NCI-H187 treated with DMSO at 0.1 percent for 48 hours (cell line): ENCODE results near the gene TRIM68.
A peak's percentile ranks its signal among the peaks of the same experiment; 100 is the strongest.

ENCODE experiments used
- DNase-seq: peaks from one replicate; lab custom pipeline; 2025; lab: John Stamatoyannopoulos, UW

TRIM68 gene, protein sequence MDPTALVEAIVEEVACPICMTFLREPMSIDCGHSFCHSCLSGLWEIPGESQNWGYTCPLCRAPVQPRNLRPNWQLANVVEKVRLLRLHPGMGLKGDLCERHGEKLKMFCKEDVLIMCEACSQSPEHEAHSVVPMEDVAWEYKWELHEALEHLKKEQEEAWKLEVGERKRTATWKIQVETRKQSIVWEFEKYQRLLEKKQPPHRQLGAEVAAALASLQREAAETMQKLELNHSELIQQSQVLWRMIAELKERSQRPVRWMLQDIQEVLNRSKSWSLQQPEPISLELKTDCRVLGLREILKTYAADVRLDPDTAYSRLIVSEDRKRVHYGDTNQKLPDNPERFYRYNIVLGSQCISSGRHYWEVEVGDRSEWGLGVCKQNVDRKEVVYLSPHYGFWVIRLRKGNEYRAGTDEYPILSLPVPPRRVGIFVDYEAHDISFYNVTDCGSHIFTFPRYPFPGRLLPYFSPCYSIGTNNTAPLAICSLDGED

GRCh38 chr11:4607781-4608666, at the start of gene TRIM68:
TSS of gene TRIM68 (minus strand) at chr11:4608231. CDS start at chr11:4605504, 2,727 bp downstream.
- no peak for DNase-seq

DNA sequence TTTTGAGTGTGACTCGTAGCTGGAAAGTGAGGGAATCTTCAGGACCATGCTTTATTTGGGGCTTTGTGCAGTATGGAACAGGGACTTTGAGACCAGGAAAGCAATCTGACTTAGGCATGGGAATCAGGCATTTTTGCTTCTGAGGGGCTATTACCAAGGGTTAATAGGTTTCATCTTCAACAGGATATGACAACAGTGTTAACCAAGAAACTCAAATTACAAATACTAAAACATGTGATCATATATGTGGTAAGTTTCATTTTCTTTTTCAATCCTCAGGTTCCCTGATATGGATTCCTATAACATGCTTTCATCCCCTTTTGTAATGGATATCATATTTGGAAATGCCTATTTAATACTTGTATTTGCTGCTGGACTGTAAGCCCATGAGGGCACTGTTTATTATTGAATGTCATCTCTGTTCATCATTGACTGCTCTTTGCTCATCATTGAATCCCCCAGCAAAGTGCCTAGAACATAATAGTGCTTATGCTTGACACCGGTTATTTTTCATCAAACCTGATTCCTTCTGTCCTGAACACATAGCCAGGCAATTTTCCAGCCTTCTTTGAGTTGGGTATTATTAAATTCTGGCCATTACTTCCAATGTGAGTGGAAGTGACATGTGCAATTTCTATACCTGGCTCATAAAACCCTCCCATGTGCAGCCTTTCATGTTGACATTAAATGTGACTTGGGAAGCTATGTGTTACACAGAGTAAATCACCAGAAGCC, 46.8 kb upstream of the TRIM68 start:
- no peak for DNase-seq

DNA sequence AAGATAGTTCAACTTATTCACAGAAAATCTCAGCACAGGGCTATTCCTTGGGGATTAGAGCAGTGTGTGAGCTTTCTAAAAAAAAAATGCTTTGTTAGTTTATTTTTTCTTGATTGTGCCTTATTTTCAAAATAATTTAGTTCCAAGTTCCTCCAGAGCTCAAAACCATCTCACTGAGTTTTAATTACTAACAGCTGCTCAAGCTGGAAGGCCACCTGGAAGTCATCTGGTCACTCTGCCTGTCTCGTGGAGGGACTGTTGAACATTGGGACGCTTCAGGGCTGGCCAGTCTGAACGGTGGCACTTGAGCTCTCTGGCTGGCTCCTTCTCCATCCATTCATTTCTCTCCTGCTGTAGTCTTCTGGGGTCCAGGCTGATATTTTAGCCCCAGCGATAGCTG, 39.7 kb upstream of the TRIM68 start:
- DNase-seq, result no peak

DNA sequence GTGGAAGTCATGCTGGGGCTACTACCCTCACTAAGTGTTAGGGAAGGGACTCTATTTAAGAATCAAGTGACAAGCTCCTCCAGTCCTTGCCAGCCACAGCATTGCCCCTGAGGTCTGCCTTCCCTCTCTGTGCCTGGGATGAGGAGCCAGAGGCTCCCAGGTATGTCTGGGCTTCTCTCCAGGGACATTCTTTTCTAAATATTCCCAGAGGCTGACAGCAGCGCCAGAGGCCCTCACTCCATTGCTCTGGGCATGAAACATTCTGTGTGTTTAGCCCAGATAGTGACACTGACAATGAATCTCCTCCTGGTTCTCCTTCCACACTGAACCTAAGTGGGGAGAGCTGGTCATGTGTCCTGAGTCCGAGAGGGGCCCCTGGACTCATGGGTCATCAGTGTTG, 37.9 kb upstream of the TRIM68 start:
- no peak for DNase-seq

DNA sequence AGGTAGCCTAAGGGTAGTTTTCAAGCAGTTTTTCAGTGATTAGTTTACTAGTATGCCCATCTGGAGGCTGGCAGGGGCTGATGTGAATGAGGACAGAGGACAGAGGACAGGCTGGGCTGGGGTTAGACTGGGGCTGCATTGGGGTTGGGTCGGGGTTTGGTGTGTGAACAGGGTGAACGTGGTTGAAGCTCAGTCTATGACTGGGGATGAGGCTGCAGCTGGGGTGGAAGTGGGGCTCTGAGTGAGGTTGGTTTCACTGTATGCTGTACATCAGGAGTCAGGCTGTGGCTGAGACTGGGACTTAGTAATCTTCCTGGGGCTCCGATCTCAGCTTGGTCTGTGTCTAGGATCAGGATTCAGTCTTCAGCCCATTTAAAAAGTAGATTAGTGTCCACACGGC, 36.2 kb upstream of the TRIM68 start:
- no peak for DNase-seq

DNA sequence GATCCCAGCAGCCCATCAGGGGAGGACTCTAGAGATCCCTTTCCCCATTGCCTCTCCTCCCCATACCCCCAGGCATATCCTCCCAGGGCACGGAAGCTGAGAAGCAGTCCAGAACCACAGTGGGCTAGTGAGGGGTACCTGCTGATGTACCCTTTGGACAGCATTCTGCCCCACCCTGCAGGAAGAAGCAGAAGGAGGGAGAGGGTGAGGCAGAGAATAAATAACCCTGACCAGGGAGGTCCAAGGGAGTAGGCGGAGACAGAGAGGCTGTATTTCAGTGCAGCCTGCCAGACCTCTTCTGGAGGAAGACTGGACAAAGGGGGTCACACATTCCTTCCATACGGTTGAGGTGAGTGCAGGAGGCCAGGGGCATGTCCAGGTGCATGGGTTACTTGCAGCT, 35.7 kb upstream of the TRIM68 start, which contains the start of gene OR51E1:
OR51E1 (plus strand) TSS at position 301 of the 400 bp plus-strand sequence. CDS start 8,545 bp downstream, outside the sequence.
- no peak for DNase-seq

DNA sequence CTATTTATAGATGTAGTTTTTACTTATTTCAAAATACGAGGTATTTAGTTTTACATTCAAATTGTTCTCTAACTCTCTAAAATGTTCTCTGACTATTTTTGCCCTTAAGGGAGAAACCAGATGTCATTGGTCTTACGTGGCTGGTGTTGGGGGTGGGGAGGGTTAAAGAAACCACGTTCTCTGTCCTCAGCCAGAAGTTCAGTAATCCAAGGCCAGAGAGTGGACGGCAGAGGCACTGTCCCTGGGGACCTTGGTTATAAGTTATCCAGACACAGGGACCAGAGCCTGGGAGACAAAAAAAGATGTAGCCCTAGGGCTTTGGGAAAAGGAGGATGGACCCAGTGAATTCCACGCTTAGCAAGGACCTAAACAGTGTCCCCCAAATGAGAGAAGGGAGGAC, 35.0 kb upstream of the TRIM68 start:
- DNase-seq, result no peak

- DNase-seq, result no peak
Measured at GRCh38 chr11:4642043-4642442, 34.0 kb upstream of the TRIM68 start.

- no peak for DNase-seq
Measured at GRCh38 chr11:4641501-4641900, 33.5 kb upstream of the TRIM68 start.

DNA sequence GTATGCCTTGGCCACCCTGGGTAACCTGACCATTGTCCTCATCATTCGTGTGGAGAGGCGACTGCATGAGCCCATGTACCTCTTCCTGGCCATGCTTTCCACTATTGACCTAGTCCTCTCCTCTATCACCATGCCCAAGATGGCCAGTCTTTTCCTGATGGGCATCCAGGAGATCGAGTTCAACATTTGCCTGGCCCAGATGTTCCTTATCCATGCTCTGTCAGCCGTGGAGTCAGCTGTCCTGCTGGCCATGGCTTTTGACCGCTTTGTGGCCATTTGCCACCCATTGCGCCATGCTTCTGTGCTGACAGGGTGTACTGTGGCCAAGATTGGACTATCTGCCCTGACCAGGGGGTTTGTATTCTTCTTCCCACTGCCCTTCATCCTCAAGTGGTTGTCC, 31.9 kb upstream of the TRIM68 start:
- DNase-seq, result no peak

DNA sequence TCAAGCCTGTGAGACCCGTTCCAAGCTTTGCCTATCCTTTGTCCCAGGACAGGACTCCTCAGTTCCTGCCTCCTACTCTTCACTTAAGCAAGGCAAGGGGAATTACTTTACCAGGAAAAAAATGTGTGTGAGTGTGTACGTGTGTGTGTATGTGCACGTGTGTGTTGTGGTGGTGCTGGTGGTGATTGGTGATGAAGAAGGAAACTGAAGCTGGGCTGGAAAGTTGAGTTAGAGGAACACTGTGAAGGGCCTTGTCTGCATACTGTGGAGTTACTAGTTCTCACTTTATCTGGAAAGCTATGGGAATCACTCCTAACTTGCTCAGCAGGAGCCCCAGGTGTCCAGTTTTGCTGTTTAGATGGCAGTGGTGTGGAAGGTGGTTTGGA, 29.6 kb upstream of the TRIM68 start:
- DNase-seq, result no peak

DNA sequence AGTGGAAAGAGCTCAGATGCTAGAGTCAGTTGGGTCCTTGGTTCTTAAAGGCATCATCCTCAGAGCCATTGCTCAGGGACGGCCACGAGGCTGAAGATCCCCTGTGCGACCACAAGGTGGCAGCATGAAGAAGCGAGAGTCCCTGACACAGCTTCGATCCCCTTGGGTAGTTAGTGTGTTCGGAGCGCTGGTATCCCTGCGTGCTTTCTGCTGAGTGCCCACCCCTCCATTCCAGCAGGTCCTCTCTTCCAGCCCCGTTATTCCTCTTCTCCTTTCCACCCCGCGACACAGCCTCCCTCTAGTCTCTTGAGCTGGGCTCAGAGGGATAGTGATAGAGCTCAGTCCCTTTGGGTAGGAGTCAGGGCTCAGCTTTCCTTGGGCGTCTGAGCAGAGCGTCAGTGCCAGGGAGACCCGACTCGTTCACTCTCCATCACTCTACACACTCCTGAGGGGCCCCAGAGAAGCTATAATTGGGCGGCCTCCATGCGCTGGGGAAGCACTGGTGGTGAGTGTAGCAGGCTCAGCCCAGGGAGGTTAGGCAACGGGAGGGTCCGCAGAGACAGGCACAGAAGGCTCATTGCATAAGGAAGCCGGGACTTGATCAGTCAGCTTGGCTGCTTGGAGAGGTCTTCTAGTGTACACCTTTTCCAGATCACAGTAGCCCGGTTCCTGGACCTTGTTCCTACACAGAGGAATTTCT, 29.1 kb upstream of the TRIM68 start, which contains the start of gene OR51D1:
OR51D1 (plus strand) TSS at position 516 of the 700 bp plus-strand sequence. CDS start 2,314 bp downstream, outside the sequence.
- DNase-seq, result peak; percentile 39

DNA sequence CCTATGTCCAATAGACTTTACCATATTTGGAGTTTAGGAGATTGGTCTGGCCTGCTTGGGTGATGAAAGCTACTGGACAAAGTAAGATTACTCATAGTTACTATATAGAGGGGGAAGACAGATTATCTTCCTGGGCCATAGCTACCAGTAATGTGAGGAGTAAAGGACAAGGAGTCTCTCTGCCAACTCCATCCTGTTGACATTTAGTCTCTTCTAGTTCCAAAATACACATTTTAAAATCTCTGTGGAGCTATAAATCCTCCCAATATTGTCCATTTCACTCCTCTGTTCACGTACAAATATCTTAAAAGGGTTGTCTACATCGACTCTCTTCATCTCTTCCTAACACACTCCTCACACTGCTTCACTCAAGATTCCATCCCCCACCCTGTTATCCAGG, 28.1 kb upstream of the TRIM68 start:
- DNase-seq, result no peak

- DNase-seq, result peak; percentile 71
Measured at GRCh38 chr11:4626207-4627099, 18.4 kb upstream of the TRIM68 start.

- DNase-seq, result no peak
Measured at GRCh38 chr11:4619514-4619913, 11.5 kb upstream of the TRIM68 start.

GRCh38 chr11:4615856-4616444, 7.9 kb upstream of the TRIM68 start:
- no peak for DNase-seq

GRCh38 chr11:4611986-4612385, 4.0 kb upstream of the TRIM68 start:
- no peak for DNase-seq

GRCh38 chr11:4610258-4610935, 2.4 kb upstream of the TRIM68 start:
- no peak for DNase-seq

DNA sequence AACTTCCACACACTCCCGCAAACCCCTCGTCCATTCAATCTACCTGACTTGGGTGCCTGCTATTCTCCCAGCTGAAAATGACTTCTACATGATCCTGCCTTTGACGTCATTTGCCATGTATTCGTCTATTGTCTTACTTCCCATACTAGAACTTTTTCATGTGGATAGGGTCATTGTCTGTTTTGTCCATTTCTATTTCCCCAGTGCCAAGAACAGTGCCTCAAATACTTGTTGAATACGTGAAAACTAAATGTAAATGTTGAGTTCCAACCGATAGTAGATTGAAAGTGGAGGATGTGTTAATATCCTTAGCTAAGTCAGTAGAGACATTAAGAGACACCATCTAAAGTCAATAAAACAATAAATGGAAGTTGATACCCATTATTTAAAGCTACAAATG, 935 bp downstream of the TRIM68 start:
- no peak for DNase-seq
